Stimulated activated naive CD8-positive, alpha-beta T cell treated with anti-CD3 and anti-CD28 coated beads, Interleukin-15, amount 100 ng/mL, for 72 hours (primary cell): ENCODE data around the gene SSR4.
A peak's percentile ranks its signal among the peaks of the same experiment; 100 is the strongest.

Source experiments
- ATAC-seq: fragments of 150-1000 bp; cut with Tn5 transposase; 2 replicates; pipeline ENCODE4 v1.10.0; 2021; ENCODE audit warnings: mild to moderate bottlenecking, moderate library complexity
- DNase-seq, 2 donors: peaks; one replicate each; pipeline ENCODE4 v3.0.0; 2021 to 2022
- H3K27ac Mint-ChIP-seq, 2 donors: one replicate each; pipeline ENCODE4 v1.8.0; 2022; ENCODE audit warnings: mild to moderate bottlenecking in 2 of 2, mixed read lengths in 2 of 2, moderate library complexity in 2 of 2
- H3K27me3 Mint-ChIP-seq: one replicate; pipeline ENCODE4 v1.8.0; 2022; ENCODE audit warnings: mixed read lengths
- H3K4me1 Mint-ChIP-seq: one replicate; pipeline ENCODE4 v1.8.0; 2022; ENCODE audit warnings: mild to moderate bottlenecking, mixed read lengths
- H3K4me3 Mint-ChIP-seq, 2 donors: one replicate each; pipeline ENCODE4 v1.8.0; 2022; ENCODE audit warnings: mild to moderate bottlenecking in 2 of 2, mixed read lengths in 2 of 2, moderate library complexity in 1 of 2
- H3K9me3 Mint-ChIP-seq, 2 donors: one replicate each; pipeline ENCODE4 v1.8.0; 2022; ENCODE audit warnings: mixed read lengths in 2 of 2

SSR4 gene

GRCh38 chrX:153774576-153775292 lies 19.7 kb upstream of the SSR4 start:
- no peaks in the 10 kb centered on the region for H3K9me3 Mint-ChIP-seq
- no peak overlapping the region for H3K27ac Mint-ChIP-seq
- peaks cover 3% of the 10 kb centered on the region for H3K27me3 Mint-ChIP-seq
- H3K4me3 Mint-ChIP-seq = no peak overlapping the region
- ATAC-seq (no peak), DNase-seq (peak in 1 of 2 donors; percentile 4)
- H3K4me1 Mint-ChIP-seq = peaks cover 1% of the 10 kb centered on the region

DNA sequence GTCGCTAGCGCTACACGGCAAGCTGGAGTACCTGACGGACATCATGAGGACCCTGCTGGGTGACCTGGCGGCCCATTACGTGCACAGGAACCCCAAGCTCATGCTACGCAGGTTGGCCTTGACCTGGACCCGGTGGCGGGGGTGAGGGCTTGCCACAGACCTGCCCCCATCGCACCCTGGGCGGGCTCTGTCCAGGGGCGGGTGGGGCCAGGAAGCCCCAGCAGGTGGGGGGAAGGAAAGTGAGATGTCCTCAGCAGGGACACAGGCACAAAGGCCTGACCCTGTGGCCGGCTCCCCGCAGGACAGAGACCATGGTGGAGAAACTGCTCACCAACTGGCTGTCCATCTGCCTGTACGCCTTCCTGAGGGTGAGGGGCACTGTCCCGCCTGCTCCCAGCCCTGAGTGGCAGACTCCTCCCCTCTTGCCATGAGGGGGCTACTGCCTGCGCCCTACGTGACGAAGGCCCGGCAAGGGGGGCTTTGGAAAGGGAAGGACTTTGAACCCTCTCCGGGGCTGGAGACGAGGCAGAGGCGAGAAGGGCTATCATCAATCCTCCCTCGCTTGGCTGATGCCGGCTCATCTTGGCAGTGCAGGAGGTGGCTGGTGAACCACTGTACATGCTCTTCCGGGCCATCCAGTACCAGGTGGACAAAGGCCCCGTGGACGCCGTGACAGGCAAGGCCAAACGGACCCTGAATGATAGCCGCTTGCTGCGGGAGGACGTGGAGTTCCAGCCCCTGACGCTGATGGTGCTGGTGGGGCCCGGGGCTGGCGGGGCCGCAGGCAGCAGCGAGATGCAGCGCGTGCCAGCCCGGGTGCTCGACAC lies 19.0 kb upstream of the SSR4 start:
- Mint-ChIP-seq H3K4me1 (peaks cover 9% of the 10 kb centered on the region), H3K9me3 (no peaks in the 10 kb centered on the region), H3K27me3 (peaks cover 11% of the 10 kb centered on the region), H3K4me3 (no peak overlapping the region), H3K27ac (no peak overlapping the region)
- ATAC-seq (no peak), DNase-seq (peak in 1 of 2 donors; percentile 6)

DNA sequence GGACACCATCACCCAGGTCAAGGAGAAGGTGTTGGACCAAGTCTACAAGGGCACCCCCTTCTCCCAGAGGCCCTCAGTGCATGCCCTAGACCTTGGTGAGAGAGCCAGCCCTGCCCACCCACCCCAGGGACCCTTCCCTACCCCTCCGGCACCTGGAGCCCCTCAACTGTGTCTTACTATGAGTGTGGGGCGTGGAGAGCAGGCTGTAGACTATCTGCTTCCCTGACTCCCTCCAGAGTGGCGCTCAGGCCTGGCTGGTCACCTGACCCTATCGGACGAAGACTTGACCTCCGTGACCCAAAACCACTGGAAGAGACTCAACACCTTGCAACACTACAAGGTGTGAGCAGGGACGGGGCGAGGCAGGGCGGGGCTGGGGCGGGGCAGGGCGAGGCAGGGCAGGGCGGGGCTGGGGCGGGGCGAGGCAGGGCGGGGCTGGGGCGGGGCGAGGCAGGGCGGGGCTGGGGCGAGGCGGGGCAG lies 18.3 kb upstream of the SSR4 start:
- Mint-ChIP-seq H3K4me3 (no peak overlapping the region), H3K27ac (no peak overlapping the region), H3K27me3 (peaks cover 12% of the 10 kb centered on the region), H3K4me1 (peaks cover 9% of the 10 kb centered on the region), H3K9me3 (no peaks in the 10 kb centered on the region)
- ATAC-seq = no peak
- DNase-seq = no peak

GRCh38 chrX:153776611-153777045 lies 17.8 kb upstream of the SSR4 start:
- Mint-ChIP-seq H3K9me3 (no peaks in the 10 kb centered on the region), H3K27me3 (peaks cover 12% of the 10 kb centered on the region), H3K27ac (no peak overlapping the region), H3K4me1 (peaks cover 9% of the 10 kb centered on the region), H3K4me3 (no peak overlapping the region)
- ATAC-seq (peak; percentile 8), DNase-seq (no peak)

- Mint-ChIP-seq H3K4me1 (peaks cover 9% of the 10 kb centered on the region), H3K27ac (no peak overlapping the region), H3K4me3 (no peak overlapping the region), H3K27me3 (peaks cover 12% of the 10 kb centered on the region), H3K9me3 (no peaks in the 10 kb centered on the region)
- ATAC-seq = no peak
- DNase-seq = no peak
Measured at GRCh38 chrX:153777261-153778090, 17.0 kb upstream of the SSR4 start.

DNA sequence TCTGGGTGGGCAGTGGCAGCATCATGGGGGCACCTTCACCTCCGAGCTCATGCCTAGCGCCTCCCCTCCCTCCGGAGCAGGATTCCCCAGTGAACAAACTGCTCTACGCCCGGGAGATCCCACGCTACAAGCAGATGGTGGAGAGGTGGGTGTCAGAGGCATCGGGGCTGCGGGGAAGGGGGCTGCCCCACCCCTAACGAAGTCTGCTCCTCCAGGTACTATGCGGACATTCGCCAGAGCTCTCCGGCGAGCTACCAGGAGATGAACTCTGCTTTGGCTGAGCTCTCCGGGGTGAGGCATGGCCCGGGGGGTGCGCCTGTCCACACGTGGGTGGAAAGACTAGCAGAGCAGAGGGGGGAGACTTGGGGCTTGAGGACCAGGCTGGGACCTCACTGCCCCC lies 16.3 kb upstream of the SSR4 start:
- no peak for ATAC-seq
- no peaks in the 10 kb centered on the region for H3K9me3 Mint-ChIP-seq
- H3K4me1 Mint-ChIP-seq = peaks cover 9% of the 10 kb centered on the region
- peaks cover 12% of the 10 kb centered on the region for H3K27me3 Mint-ChIP-seq
- no peak overlapping the region for H3K4me3 Mint-ChIP-seq
- H3K27ac Mint-ChIP-seq = no peak overlapping the region
- no peak for DNase-seq

- Mint-ChIP-seq H3K4me3 (no peak overlapping the region), H3K9me3 (no peaks in the 10 kb centered on the region), H3K27ac (no peak overlapping the region), H3K27me3 (peaks cover 12% of the 10 kb centered on the region), H3K4me1 (peaks cover 9% of the 10 kb centered on the region)
- ATAC-seq = peak; percentile 10
- DNase-seq = no peak
Measured at GRCh38 chrX:153778684-153779101, 15.8 kb upstream of the SSR4 start.

DNA sequence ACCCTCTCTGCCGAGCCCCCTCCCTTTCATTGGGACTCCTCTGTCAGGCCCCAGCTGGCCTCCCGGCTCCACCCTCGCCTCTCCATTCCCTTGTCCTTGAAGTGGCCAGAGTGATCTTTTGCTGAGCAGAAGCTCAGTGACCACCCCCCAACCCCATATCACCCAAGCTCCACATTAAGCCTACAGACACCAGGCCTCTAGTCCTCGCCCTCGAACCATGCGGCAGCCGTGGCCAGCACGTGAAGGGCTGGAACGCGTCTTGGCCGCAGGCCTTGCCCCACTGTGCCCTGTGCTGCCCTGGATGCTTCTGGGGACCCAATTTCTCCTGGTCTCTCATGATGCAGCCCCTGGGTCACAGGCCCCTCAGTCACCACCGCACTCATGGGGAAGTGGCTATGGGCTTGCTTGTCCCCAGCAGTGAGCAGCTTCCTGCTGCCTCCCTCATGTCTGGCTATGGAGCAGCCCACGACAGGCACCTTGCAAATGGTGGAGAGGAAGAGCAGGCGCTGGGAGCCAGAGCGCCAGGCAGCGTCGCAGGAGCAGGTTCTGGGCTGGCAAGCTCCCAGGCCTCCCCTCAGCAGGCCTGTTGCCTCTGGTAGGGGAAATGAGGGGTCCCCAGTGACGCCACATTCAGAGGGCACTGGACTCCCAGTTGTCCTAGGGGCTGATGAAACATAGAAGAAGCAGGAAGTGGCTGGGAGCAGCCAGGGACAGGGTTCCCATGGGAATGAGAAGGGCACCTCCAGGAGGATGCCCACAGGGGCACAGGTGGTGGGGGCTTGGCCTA lies 14.4 kb upstream of the SSR4 start:
- Mint-ChIP-seq H3K9me3 (no peaks in the 10 kb centered on the region), H3K4me3 (no peak overlapping the region), H3K27ac (peak overlapping the region in 1 of 2 donors; percentile 31), H3K4me1 (peaks cover 9% of the 10 kb centered on the region), H3K27me3 (peaks cover 12% of the 10 kb centered on the region)
- DNase-seq = no peak
- ATAC-seq = no peak

DNA sequence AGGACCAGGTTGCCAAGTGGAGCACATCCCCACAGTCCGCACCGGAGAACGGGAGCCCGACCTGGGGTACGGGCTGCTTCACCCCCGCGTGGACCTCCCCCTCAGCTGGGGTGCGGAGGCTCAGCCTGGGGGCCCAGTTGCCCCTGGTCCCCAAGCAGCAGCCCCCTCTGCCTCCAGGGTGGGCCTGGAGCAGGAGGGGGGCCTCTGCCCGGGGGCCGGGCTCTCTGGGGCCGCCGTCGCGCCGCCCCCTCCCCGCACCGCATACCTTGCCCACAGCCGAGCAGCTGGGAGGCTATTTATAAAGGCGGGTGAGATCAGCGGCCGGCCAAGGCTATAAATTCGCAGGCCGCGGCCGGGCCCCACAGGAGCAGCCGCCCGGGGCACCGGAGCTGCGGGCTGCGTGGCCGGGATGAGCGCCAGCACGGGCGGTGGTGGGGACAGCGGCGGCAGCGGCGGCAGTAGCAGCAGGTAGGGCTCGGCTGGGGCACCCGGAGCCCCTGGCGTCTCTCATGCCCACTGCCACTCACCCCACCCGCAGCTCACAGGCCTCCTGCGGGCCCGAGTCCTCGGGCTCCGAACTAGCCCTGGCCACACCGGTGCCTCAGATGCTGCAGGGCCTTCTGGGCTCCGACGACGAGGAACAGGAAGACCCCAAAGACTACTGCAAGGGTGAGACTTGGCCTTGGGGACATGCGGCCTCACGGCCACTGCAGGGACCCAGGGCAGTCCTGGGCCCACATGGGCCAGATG lies 13.6 kb upstream of the SSR4 start, which contains the start of gene SRPK3:
Gene SRPK3 (plus strand): TSS at position 364 of the 750 bp plus-strand sequence. CDS start 46 bp downstream, at position 410.
- peak within 1 kb of the TSS; percentile 31 to 34 for H3K27ac Mint-ChIP-seq
- H3K4me3 Mint-ChIP-seq = no peak within 1 kb of the TSS
- H3K4me1 Mint-ChIP-seq = peaks cover 9% of the 10 kb centered on the region

DNA sequence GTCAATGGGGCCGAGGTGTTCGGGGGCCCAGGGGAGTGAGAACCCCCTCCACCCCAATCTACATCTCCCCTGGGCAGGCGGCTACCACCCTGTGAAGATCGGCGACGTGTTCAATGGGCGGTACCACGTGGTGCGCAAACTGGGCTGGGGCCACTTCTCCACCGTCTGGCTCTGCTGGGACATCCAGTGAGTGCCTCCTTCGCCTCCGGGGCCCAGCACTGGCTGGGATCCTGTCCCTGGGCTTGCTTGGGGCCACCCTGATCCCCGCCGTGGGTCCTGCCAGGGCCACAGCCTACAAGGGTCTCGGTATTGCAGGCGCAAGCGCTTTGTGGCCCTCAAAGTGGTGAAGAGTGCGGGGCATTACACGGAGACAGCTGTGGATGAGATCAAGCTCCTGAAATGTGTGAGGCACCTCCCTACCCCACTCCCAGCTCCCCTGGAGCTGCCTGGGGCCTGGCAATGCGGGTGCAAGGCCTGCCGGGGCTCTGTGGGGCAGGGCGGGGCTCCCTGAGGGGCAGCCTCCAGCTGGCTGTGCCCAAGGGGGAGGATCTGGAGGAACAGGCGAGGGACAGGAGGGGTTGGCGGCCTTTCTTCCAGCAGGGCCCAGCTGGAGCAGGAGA lies 12.9 kb upstream of the SSR4 start:
- H3K27ac Mint-ChIP-seq = peak overlapping the region in 1 of 2 donors; percentile 34
- H3K4me3 Mint-ChIP-seq = no peak overlapping the region
- H3K27me3 Mint-ChIP-seq = peaks cover 12% of the 10 kb centered on the region
- DNase-seq (no peak), ATAC-seq (no peak)
- no peaks in the 10 kb centered on the region for H3K9me3 Mint-ChIP-seq
- peaks cover 9% of the 10 kb centered on the region for H3K4me1 Mint-ChIP-seq

More for the DNA sequence above, 13.6 kb upstream of the SSR4 start, which contains the start of gene SRPK3:
- Mint-ChIP-seq H3K9me3 (no peaks in the 10 kb centered on the region), H3K27me3 (peaks cover 12% of the 10 kb centered on the region)
- ATAC-seq (peak; percentile 21), DNase-seq (no peak)

DNA sequence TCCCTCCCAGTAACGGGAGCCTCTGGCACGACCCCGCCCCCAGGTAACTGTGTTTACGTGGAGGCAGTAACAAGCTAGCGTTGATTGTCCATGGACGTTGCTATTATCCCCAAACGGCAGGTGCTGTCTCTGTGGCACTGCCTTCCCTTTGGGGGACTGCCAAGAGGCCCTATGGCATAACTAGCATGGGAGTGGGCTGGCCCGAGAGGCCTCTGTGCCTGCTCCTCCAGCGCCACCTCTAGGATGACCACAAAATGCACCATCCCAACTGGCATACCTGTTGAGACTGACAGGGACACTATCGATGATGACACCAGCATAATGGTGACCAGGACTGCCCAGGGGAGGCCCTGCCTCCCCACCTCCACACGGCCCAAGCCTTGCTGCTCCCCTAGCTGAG lies 12.2 kb upstream of the SSR4 start:
- H3K27me3 Mint-ChIP-seq = peaks cover 12% of the 10 kb centered on the region
- H3K9me3 Mint-ChIP-seq = no peaks in the 10 kb centered on the region
- H3K4me1 Mint-ChIP-seq = peaks cover 9% of the 10 kb centered on the region
- no peak overlapping the region for H3K4me3 Mint-ChIP-seq
- DNase-seq (no peak), ATAC-seq (no peak)
- H3K27ac Mint-ChIP-seq = no peak overlapping the region

DNA sequence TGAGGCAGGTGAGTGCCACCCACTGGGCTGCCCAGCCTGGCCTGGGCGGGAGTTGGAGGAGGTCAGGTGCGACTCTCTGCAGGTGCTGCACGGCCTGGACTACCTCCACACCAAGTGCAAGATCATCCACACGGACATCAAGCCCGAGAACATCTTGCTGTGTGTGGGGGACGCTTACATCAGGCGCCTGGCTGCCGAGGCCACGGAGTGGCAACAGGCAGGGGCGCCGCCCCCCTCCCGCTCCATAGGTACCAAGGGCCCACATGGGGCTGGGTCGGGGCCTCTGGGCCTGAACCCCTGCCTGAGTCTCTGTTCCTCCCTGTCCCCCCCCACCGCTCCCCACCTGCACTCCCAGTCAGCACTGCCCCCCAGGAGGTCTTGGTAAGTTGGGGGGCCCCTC lies 11.6 kb upstream of the SSR4 start:
- DNase-seq (no peak), ATAC-seq (no peak)
- no peak overlapping the region for H3K4me3 Mint-ChIP-seq
- H3K27me3 Mint-ChIP-seq = peaks cover 12% of the 10 kb centered on the region
- no peaks in the 10 kb centered on the region for H3K9me3 Mint-ChIP-seq
- H3K27ac Mint-ChIP-seq = no peak overlapping the region
- H3K4me1 Mint-ChIP-seq = peaks cover 9% of the 10 kb centered on the region

DNA sequence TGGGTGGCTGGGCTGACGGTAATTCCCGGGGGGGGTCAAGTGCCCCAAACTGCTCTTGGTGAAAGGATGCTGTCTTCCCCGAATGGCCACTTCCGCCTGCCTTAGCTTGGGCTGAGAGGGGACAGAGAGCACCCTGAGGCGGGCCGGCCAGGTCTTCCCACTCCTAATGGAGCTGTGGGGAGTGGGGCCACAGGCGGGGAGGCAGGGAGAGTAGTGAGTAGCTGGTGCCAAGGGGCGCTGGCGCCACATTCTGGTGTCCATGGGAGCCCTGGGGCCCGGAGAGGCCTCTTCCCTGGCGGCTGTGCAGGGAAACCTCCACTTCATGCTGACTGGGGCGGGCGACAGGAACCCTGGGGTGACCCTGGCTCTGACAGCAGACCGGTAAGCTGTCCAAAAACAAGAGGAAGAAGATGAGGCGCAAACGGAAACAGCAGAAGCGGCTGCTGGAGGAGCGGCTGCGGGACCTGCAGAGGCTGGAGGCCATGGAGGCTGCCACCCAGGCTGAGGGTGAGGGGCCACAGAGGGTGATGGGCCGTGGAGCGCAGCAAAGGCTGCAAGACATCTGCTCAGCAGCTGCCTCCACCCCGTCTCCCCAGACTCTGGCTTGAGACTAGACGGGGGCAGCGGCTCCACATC lies 11.0 kb upstream of the SSR4 start:
- Mint-ChIP-seq H3K4me1 (peaks cover 9% of the 10 kb centered on the region), H3K9me3 (no peaks in the 10 kb centered on the region), H3K27ac (no peak overlapping the region), H3K27me3 (peaks cover 12% of the 10 kb centered on the region), H3K4me3 (no peak overlapping the region)
- no peak for DNase-seq
- no peak for ATAC-seq
